ENCODE measurements around the gene MCC. TPM values are rescaled to one million over a fixed set of nuclear protein-coding genes. Genes with fewer than 3 reads are reported as not detected.
"Not testable (repeated sequence)": the region's sequence is repeated elsewhere in the genome, so short reads cannot be mapped to it uniquely, and the experiment has no call there.

The MCC gene
- total and polyA plus RNA-seq, 9 donors = 29.8 to 262 (median 108) TPM

- no peaks in the 10 kb centered on the region for H3K27me3 ChIP-seq
- 82 to 88% (median 82%) methylated on average over 5 of the region's 5 CpGs for WGBS, 3 donors
- H3K4me1 ChIP-seq (ENCODE audit: insufficient read depth) = no peaks in the 10 kb centered on the region
- intact Hi-C loops (cut with DNase I) = no loop called here
- H3K36me3 ChIP-seq = no peaks in the 10 kb centered on the region
- no peaks in the 10 kb centered on the region for H3K9me3 ChIP-seq
- H3K27ac ChIP-seq = no peak overlapping the region
- TF ChIP-seq POLR2A (IDR thresholded peaks at IDR 0.05) (no peak), EP300 (IDR thresholded peaks at IDR 0.05) (no peak), CTCF (IDR thresholded peaks at IDR 0.05) (no peak)
- no peak overlapping the region for H3K4me3 ChIP-seq
- DNase-seq = no peak
Observed at GRCh38 chr5:113480243-113480642, 8.0 kb downstream of the MCC start.

DNA sequence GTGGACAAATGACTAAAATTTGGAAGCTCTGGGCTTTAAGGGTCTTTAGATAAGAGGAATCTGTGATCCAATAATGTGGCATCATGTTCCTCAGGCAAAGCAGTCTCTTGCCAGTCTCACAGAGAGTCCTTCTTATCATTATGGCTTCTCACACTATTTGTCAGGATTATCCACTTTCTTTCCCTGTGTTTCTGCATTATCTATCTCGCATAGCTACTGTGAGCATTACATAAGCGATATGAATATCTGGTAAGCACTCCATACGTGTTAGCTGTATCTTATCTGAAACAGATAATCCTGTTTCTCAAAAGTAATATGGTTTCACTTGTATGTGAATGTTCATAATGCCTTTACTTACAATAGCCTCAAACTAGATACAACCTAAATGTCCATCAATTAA lies 9.6 kb downstream of the MCC start:
- DNase-seq = no peak
- Histone ChIP-seq H3K27me3 (no peaks in the 10 kb centered on the region), H3K4me1 (ENCODE audit: insufficient read depth) (peaks cover 2% of the 10 kb centered on the region), H3K36me3 (no peaks in the 10 kb centered on the region), H3K4me3 (no peak overlapping the region), H3K9me3 (no peaks in the 10 kb centered on the region), H3K27ac (no peak overlapping the region)
- WGBS, 3 donors = 82 to 92% (median 87%) methylated on average over 3 of the region's 3 CpGs
- intact Hi-C loops (cut with DNase I) = no loop called here
- TF ChIP-seq CTCF (IDR thresholded peaks at IDR 0.05) (no peak), EP300 (IDR thresholded peaks at IDR 0.05) (no peak), POLR2A (IDR thresholded peaks at IDR 0.05) (no peak)

- TF ChIP-seq POLR2A (IDR thresholded peaks at IDR 0.05) (no peak), CTCF (IDR thresholded peaks at IDR 0.05) (no peak), EP300 (IDR thresholded peaks at IDR 0.05) (no peak)
- Histone ChIP-seq H3K9me3 (no peaks in the 10 kb centered on the region), H3K4me3 (no peak overlapping the region), H3K4me1 (ENCODE audit: insufficient read depth) (peaks cover 2% of the 10 kb centered on the region), H3K27ac (no peak overlapping the region), H3K27me3 (no peaks in the 10 kb centered on the region), H3K36me3 (no peaks in the 10 kb centered on the region)
- DNase-seq = no peak
- intact Hi-C loops (cut with DNase I) = no loop called here
- WGBS, 3 donors = 7 to 13% (median 10%) methylated on average over 5 of the region's 5 CpGs
Observed at GRCh38 chr5:113474100-113474728, 14.0 kb downstream of the MCC start.

DNA sequence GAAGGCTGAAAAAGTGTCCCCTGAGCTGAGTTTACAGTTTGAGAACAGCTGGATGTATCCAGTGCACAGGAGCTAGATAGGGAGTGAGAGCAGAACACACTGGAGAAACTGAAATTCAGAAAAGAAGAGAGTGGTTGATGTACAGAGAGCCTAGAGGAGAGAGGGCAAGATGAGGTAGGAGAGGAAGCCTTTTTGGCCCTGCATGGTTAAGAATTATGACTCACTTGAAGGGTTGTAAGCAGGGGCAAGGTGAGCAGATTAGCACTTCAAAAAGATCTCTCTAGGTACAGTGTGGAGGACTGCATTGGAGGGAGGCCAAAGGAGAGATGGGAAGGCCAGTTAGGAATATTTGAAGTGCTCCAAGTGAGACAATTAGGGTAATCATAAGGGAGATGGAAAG lies 25.2 kb downstream of the MCC start:
- TF ChIP-seq EP300 (IDR thresholded peaks at IDR 0.05) = no peak
- no peak for TF ChIP-seq POLR2A (IDR thresholded peaks at IDR 0.05)
- no peak for TF ChIP-seq CTCF (IDR thresholded peaks at IDR 0.05)
- intact Hi-C loops (cut with DNase I) = no loop called here
- Histone ChIP-seq H3K27ac (no peak overlapping the region), H3K4me3 (no peak overlapping the region), H3K36me3 (no peaks in the 10 kb centered on the region), H3K9me3 (no peaks in the 10 kb centered on the region), H3K4me1 (ENCODE audit: insufficient read depth) (no peaks in the 10 kb centered on the region), H3K27me3 (no peaks in the 10 kb centered on the region)
- DNase-seq = no peak

- H3K9me3 ChIP-seq; H3K4me1 ChIP-seq (ENCODE audit: insufficient read depth); DNase-seq; H3K27me3 ChIP-seq; H3K36me3 ChIP-seq; H3K27ac ChIP-seq; intact Hi-C loops (cut with DNase I); H3K4me3 ChIP-seq: not testable (repeated sequence)
- WGBS, 3 donors = 92 to 96% (median 94%) methylated on average over 21 of the region's 21 CpGs
Observed at GRCh38 chr5:113457106-113457505, 31.1 kb downstream of the MCC start.

All from ovary (tissue), 9 donors.